Fibroblast of skin of back (primary cell): ENCODE results near the gene ADGRG6.
A peak's percentile ranks its signal among the peaks of the same experiment; 100 is the strongest.

Experiments used
- DNase-seq: peaks from one replicate; pipeline ENCODE4 v3.0.0-alpha.2; 2013

The ADGRG6 gene

GRCh38 chr6:142291512-142291911, 10.3 kb upstream of the ADGRG6 start:
- no peak for DNase-seq

DNA sequence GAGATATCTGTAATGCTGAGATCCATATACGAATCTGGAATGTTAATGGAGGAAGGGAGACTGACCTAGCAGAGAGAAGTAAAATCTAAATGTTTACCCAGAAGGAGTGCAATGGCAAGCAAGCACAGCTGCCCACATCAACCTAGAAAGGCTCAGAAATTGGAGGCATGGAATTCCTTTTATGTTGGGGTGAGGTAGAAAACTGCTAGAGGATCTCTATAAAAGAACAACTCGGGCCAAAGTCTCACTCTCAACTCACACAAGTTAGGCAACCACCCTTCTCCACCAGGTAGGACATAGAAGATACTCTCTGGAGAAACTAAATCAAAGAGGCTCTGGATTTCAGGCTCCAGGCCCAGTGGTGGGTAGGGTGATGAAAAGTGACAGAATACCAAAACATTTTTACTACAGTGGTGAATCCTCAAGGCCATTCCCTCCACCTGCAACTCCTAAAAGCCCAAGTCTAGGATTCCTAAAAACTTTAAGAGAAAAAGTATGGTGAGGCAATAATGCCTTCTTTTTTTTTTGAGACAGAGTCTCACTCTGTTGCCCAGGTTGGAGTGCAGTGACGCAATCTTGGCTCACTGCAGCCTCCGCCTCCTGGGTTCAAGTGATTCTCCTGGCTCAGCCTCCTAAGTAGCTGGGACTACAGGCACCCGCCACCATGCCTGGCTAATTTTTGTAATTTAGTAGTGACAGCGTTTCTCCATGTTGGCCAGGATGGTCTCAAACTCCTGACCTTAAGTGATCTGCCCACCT, 9.5 kb upstream of the ADGRG6 start:
- no peak for DNase-seq

GRCh38 chr6:142293121-142293520, 8.7 kb upstream of the ADGRG6 start:
- DNase-seq: no peak

DNA sequence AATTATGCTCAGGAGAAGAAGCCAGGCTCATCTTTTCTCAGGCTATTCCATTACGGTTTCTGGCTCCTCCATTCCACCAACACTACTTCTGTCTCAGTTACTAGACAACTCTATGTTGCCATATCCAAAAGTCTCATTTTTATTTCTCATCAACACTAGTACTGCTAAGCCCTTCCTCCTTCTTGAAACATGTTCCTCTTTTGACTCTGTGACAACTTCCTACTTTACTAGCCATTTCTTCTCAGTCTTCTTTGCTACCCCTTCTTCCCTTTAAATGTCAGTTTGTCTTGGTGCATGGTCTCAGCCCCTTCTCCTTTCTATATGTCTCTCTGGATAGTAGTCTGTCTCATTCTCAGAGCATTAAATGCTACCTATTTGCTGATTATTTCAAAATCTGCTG, 7.1 kb upstream of the ADGRG6 start:
- DNase-seq: no peak

DNA sequence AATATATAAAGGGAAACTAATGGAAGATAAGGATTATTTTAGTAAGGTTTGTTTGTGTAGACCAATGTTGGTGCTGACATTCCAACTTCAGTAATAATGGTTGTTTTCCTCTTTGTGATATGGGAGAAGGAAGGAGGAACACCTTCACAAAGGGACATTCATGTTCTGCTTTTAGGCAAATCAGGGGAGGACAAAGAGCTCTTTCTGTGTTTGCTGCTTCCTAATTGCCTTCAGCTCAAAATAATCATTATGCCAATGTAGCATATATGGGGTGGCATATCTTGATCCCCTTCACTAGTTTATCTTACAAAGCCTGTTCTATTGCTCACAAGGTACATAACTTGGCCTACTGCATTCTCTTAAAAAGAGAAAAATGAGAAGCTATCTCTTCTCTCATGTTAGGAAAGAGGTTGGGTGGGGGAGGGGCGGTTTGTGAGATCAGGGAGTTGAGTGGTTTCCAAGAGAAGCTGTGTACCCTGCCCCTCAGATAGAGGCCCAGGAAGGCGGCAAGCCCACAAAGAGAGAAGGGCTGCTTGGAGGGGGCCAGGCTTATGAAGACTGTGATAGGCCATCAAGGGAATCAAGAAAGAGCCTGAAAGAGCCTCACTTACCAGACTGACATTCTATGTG, 4.7 kb upstream of the ADGRG6 start:
- no peak for DNase-seq

DNA sequence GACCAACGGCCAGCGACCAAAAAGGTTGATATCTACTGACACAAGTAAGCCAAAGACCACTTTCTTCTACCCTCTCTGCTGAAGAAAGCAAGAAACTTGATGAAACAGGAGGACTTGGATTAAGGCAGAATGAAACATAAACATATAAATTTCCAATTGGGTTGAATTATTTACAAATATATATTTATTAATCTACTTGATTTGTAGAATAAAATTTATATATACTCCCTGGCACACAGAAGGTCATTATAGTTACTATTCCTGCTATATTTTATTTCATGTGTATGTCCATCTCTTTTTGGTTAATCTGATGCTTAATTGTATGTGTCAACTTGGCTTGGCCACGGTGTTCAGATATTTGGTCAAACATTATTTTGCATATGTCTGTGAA, 4.2 kb upstream of the ADGRG6 start:
- DNase-seq: no peak

DNA sequence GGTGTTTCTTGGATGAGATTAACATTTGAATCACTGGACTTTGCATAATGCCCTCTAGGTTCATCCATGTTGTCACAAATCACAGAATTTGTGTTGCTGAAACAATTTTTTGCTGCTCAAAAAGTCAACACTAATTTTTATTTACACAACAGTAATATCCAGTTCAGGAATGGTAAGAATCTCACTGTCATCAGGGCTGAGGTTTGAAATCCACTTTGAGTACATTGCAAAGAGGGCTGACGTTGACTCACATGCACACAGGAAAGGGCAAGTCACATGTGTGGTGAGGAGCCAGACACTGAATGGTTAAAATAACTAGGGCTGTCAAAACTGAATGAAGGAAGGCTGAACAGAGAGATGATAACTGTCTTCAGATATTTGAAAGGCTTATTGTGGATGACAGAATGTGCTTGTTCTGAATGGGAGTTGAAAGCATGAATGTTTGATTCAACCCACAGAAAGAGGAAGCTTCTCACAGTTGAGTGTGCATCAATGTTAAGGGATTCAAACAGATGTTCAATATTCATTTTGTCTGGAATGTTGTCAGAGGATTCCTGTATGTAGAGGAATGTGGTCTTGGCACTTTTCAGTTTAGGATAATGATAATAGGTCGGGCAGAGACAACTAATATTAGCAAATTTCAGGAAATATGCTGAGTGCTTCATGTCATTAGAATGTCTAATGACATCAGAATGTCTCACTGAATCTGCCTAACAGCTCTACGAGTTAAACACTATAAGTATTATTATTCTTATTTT, 3.6 kb upstream of the ADGRG6 start:
- peak; percentile 88 for DNase-seq

DNA sequence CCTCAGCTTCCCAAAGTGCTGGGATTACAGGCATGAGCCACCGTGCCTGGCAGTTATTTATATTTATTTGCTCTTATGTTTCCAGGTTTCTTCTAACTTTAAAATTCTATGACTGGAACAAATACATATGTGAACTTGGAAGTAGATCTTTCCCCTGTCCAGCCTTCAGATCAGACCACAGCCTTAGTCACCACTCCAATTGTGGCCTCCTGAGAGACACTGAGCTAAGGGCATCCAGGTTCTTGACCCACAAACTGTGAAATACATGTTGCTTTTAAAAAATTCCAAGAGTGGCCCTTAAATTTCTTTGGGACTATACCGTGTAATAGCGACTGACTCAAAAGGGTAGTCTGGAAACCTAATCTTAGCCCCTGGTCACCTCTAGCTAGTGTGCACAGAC, 1.5 kb upstream of the ADGRG6 start:
- DNase-seq: no peak

- peak; percentile 58 for DNase-seq
These were observed 803 bp upstream of the ADGRG6 start for GRCh38 chr6:142300758-142301650.

GRCh38 chr6:142302421-142303175, 791 bp downstream of the ADGRG6 start:
- no peak for DNase-seq

DNA sequence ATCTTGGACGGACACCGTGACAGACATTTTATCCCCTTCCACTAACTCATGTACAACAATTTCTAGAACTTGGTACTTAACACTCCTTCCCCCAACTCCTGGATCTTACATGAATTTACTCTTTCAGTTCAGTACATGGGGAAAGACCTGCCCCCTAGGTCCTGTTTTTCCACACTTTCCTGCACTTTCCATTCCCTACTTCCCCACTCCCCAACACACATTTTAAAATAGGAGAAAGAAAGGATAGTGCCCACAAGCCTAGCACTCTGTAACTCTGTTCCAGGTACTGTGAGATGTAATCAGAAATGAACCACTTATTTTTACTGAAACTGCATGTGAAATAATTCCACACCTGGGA, 1.3 kb downstream of the ADGRG6 start:
- no peak for DNase-seq

DNA sequence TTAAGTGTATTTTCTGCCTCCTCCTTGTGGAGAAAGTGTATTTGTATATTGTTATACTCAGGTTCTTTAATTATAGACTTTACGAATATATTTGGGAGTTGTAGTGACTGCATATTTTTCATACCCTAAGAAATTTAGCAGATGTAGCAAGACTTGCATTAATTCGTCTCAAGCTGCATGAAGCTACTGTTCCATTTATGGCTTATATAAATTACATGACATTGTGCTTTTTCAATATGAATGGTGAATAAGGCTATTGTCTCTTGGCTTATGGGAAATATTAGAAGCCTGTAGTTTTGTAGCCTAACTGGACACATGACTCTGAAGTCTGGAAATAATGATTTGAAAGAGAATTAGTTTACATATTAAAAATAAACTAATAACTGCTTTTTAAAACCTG, 2.4 kb downstream of the ADGRG6 start:
- no peak for DNase-seq

DNA sequence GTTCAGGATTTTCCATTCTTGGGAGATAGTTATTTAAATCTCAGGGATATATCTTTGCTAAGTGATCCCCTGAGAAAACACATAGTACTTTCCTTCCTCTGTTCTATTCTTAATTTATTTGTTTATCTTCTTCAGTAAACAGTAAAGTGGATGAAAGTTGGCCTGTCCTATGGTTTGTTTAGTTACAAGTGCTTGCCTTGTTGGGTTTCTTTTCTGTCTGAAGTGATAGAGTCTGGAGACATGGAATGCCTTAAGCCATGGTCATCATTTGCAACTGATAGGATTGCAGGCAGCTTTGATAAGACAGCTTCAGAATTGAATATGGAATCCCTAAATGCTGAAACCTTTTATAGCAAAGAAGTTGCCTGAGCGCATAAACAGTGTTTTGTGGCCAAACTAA, 4.9 kb downstream of the ADGRG6 start:
- DNase-seq: no peak

DNA sequence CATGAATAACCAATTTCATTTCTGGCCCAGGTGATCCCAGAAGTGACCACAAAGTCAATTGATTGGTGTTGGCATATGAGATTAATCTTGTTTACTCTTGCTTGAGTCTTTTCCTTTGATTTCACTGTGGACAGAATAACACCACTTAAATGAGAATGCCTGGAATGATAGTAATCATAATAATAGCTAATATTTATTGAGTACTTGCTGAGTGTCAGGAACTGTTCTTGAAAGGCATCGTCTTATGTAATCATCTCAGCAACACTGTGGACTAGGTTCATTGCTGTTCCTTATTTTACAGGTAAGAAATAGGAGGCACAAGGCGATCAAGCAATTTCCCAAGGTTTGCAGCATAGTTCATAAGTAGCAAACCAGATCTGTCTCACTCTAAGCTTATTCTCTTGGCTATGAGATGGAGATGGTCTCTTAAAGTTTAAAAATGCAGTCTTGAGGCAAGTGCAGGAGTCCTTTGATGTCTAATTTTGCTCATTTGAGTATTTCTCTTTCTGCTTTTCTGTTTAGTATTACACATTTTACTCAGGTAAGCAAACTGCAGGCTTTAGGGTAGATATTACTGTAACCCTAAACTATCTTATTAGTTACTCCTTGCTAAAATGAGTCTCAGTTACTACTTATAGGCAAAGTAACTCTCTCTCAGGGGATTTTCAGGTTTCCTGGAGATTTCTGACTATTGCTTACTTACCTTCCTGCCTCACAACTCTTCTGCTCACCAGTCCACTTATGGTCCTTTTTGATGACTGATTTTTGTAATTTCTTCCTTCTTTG, 6.3 kb downstream of the ADGRG6 start:
- DNase-seq: no peak

DNA sequence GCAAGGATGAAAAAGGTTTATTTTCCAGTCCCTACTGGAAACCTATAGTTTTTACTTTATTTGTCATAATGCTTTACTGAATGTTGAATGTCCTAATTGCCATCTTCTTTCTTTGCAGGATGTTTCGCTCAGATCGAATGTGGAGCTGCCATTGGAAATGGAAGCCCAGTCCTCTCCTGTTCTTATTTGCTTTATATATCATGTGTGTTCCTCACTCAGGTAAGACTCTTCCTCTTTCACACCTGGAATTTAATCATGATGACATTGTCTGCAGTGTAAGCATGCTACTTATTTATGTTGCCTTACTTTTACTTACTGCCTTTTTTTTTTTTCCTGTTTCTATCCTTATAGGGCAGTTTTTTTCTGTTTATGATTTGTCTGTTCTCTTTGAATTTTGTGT, 7.6 kb downstream of the ADGRG6 start:
- DNase-seq: no peak

DNA sequence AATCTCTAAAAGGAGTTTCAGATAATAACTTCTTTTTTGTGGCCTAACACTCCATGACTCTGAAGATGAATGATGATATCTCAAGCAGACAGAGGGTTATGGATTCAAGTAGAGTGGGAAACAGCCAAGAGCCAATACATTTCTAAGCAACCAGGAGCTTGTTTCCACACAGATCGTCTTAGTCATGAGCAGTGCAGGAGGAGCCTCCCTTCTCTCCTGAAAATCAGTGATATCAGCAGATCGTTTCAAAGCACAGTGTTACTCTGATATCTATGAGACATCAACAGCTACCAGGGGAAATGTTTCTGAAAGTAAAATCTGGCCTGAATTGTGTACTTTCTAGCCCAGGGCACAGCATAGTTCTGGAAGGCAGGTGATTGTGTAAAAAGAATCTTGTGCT, 11.5 kb downstream of the ADGRG6 start:
- peak; percentile 6 for DNase-seq

- no peak for DNase-seq
These were observed 15.1 kb downstream of the ADGRG6 start for GRCh38 chr6:142316791-142317368.

DNA sequence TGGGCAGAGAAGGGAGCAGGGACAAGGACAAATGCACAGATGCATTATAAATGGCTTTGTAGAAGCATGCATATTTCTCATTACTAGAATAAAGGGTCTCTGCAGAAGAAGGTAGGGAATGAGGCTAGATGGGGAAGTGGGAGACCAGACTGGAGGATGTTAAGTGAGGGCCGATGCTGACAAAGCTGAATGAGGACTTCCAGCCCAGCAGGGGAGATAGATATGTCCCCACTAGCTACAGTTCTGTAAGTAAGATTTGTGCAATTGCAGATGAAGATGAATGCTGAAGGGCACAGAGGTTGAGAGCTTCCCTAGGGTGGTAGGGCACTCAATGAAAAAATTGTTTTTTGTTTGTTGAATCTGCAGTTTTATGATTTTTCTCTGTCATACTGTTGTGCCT, 16.9 kb downstream of the ADGRG6 start:
- no peak for DNase-seq

- no peak for DNase-seq
These were observed 18.6 kb downstream of the ADGRG6 start for GRCh38 chr6:142320366-142320765.

- DNase-seq: no peak
These were observed 19.6 kb downstream of the ADGRG6 start for GRCh38 chr6:142321451-142321850.

- no peak for DNase-seq
These were observed 20.3 kb downstream of the ADGRG6 start for GRCh38 chr6:142322066-142322465.
